Smooth muscle cell (in vitro differentiated cells): Measurements from ENCODE around the gene RFWD3. TPM values are rescaled to one million over a fixed set of nuclear protein-coding genes. Genes with fewer than 3 reads are reported as not detected.
A peak's percentile ranks its signal among the peaks of the same experiment; 100 is the strongest.

Source experiments
- DNase-seq: peaks from one replicate; lab custom pipeline; 2025; ENCODE audit not compliant: unreplicated experiment; lab: John Stamatoyannopoulos, UW
- H2AFZ ChIP-seq: fragments of 200-600 bp; sonication (generic); 2 replicates; pipeline ENCODE4 v1.6.0; 2016; ENCODE audit warnings: antibody characterized with exemption, low read depth, mild to moderate bottlenecking
- H3F3A ChIP-seq: fragments of 200-600 bp; sonication (generic); 2 replicates; pipeline ENCODE4 v1.6.0; 2017; ENCODE audit warnings: antibody characterized with exemption, low read depth
- H3K27ac ChIP-seq: fragments of 200-600 bp; sonication (generic); 2 replicates; pipeline ENCODE4 v1.5.1; 2016; ENCODE audit warnings: low read depth, mild to moderate bottlenecking
- H3K27me3 ChIP-seq: fragments of 200-600 bp; sonication (generic); 2 replicates; pipeline ENCODE4 v1.6.1; 2016; ENCODE audit warnings: low read depth, mild to moderate bottlenecking
- H3K36me3 ChIP-seq: fragments of 200-600 bp; sonication (generic); 2 replicates; pipeline ENCODE4 v1.5.1; 2016; ENCODE audit warnings: low read depth
- H3K4me1 ChIP-seq: fragments of 200-600 bp; sonication (generic); 2 replicates; pipeline ENCODE4 v1.5.1; 2016; ENCODE audit warnings: low read depth
- H3K4me2 ChIP-seq: fragments of 200-600 bp; sonication (generic); 2 replicates; pipeline ENCODE4 v1.6.0; 2016; ENCODE audit warnings: mild to moderate bottlenecking
- H3K4me3 ChIP-seq: fragments of 200-600 bp; sonication (generic); 2 replicates; pipeline ENCODE4 v1.5.1; 2016; ENCODE audit warnings: mild to moderate bottlenecking
- H3K79me2 ChIP-seq: fragments of 200-600 bp; sonication (generic); 2 replicates; pipeline ENCODE4 v1.6.0; 2016; ENCODE audit warnings: low read depth, mild to moderate bottlenecking
- H3K9ac ChIP-seq: fragments of 200-600 bp; sonication (generic); 2 replicates; pipeline ENCODE4 v1.6.0; 2016; ENCODE audit warnings: low read depth
- H3K9me3 ChIP-seq: fragments of 200-600 bp; sonication (generic); replicated peaks from 2 replicates; pipeline ENCODE4 v1.5.1; 2016; ENCODE audit warnings: low read depth
- H4K20me1 ChIP-seq: fragments of 200-600 bp; sonication (generic); 2 replicates; pipeline ENCODE4 v1.6.0; 2016; ENCODE audit warnings: low read depth
- CTCF ChIP-seq: fragments of 200-600 bp; sonication (generic); IDR thresholded peaks from 2 replicates; pipeline ENCODE4 v1.5.1; 2017; ENCODE audit warnings: borderline replicate concordance, mild to moderate bottlenecking, antibody characterized with exemption; ENCODE audit not compliant: insufficient read depth, poor library complexity, severe bottlenecking
- WGBS: methylation state at CpG from one replicate; pipeline ENCODE4 v1.1.7; 2016; ENCODE audit warnings: low lambda C conversion rate; 5-methylcytosine and 5-hydroxymethylcytosine counted together
- polyA plus RNA-seq: library from polyadenylated mRNA; unstranded; fragments of >200 nt; fragmentation: Nextera tagmentation; extraction: Ambion mirVana; gene quantifications from 2 replicates; pipeline ENCODE4 v1.2.1, GENCODE V29; 2016
- total RNA-seq: library from RNA; depleted of rRNA; stranded (reverse); fragments of >200 nt; gene quantifications from 2 replicates; pipeline ENCODE4 v1.2.3, GENCODE V29; 2014

Gene RFWD3
- total and polyA plus RNA-seq, 2 experiments from 2014 or later = 8.4 to 13.9 TPM

GRCh38 chr16:74608944-74609343 lies 57.7 kb downstream of the RFWD3 start:
- no peak overlapping the region for H3K9ac ChIP-seq
- no peak overlapping the region for H3K27ac ChIP-seq
- no peak overlapping the region for H2AFZ ChIP-seq
- H4K20me1 ChIP-seq = peaks cover 21% of the 10 kb centered on the region
- no peak for TF ChIP-seq CTCF
- no peak for DNase-seq
- H3F3A ChIP-seq = no peaks in the 10 kb centered on the region
- no peaks in the 10 kb centered on the region for H3K27me3 ChIP-seq
- WGBS = 78% methylated on average over 6 of the region's 6 CpGs
- H3K9me3 ChIP-seq = no peaks in the 10 kb centered on the region
- H3K4me1 ChIP-seq = peaks cover 20% of the 10 kb centered on the region
- H3K36me3 ChIP-seq = no peaks in the 10 kb centered on the region
- H3K79me2 ChIP-seq = peaks cover 29% of the 10 kb centered on the region
- no peak overlapping the region for H3K4me2 ChIP-seq
- no peak overlapping the region for H3K4me3 ChIP-seq

- H3K9me3 ChIP-seq = no peaks in the 10 kb centered on the region
- no peak overlapping the region for H3K27ac ChIP-seq
- H3K36me3 ChIP-seq = no peaks in the 10 kb centered on the region
- H4K20me1 ChIP-seq = peaks cover 26% of the 10 kb centered on the region
- no peak for DNase-seq
- H3K4me2 ChIP-seq = no peak overlapping the region
- H2AFZ ChIP-seq = peak overlapping the region; percentile 95
- no peak overlapping the region for H3K4me3 ChIP-seq
- H3K79me2 ChIP-seq = peaks cover 34% of the 10 kb centered on the region
- 76% methylated on average over 6 of the region's 6 CpGs for WGBS
- no peak for TF ChIP-seq CTCF
- no peaks in the 10 kb centered on the region for H3K27me3 ChIP-seq
- no peak overlapping the region for H3K9ac ChIP-seq
- H3K4me1 ChIP-seq = peaks cover 25% of the 10 kb centered on the region
- no peaks in the 10 kb centered on the region for H3F3A ChIP-seq
These were observed 58.3 kb downstream of the RFWD3 start for GRCh38 chr16:74608381-74608780.

- WGBS = 44% methylated on average over 6 of the region's 6 CpGs
- H3K9ac ChIP-seq = no peak overlapping the region
These were observed 58.7 kb downstream of the RFWD3 start for GRCh38 chr16:74607962-74608356.

More at GRCh38 chr16:74607962-74608356, 58.7 kb downstream of the RFWD3 start:
- Histone ChIP-seq H3K79me2 (peaks cover 39% of the 10 kb centered on the region), H3K9me3 (no peaks in the 10 kb centered on the region), H3K27ac (peak overlapping the region; percentile 95), H3K27me3 (no peaks in the 10 kb centered on the region), H2AFZ (peak overlapping the region; percentile 95), H3K4me3 (peak overlapping the region; percentile 99), H4K20me1 (peaks cover 31% of the 10 kb centered on the region), H3K4me1 (peaks cover 25% of the 10 kb centered on the region), H3K4me2 (peak overlapping the region; percentile 90), H3F3A (no peaks in the 10 kb centered on the region), H3K36me3 (no peaks in the 10 kb centered on the region)
- no peak for TF ChIP-seq CTCF
- no peak for DNase-seq
